Dermis microvascular lymphatic vessel endothelial cell (primary cell): ENCODE results near the gene TCN2. TPM values are rescaled to one million over a fixed set of nuclear protein-coding genes. Genes with fewer than 3 reads are reported as not detected.
A peak's percentile ranks its signal among the peaks of the same experiment; 100 is the strongest.
"Not testable (repeated sequence)": the region's sequence is repeated elsewhere in the genome, so short reads cannot be mapped to it uniquely, and the experiment has no call there.

Source experiments
- DNase-seq, 2 donors: peaks; one replicate each; pipeline versions ENCODE4 v3.0.0 to v3.0.0-alpha.2; 2010; ENCODE audit warnings: low read depth in 2 of 2
- total RNA-seq: library from RNA; depleted of rRNA; stranded (reverse); fragments of >200 nt; gene quantifications from 2 replicates; pipeline ENCODE4 v1.2.1, GENCODE V29; 2014

The TCN2 gene
- total RNA-seq, 1 donor from 2014 or later = 29.5 TPM

- DNase-seq = no peak
Observed at GRCh38 chr22:30575859-30576258, 31.1 kb upstream of the TCN2 start.

GRCh38 chr22:30578481-30578880 is 28.5 kb upstream of the TCN2 start:
- DNase-seq = no peak

DNA sequence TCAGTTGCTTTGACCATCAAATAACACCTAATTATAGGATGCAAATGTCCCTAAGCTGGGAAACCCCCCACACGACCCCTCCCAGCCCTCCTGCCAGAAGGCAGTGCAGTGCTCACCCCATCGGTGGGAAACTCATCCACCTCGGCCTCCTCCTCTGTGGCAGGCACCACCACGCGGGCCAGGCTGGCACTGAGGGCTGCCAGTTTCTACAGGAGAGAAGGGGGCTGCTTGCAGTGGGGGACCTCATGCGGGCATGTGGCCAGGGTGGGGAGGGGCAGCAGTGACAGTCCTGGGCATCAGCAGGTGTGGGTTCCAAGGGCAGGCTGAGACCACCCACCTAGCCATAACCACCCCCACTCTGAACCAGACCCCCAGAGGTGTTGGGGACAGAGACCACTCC is 26.1 kb upstream of the TCN2 start:
- no peak for DNase-seq

- no peak for DNase-seq
Observed at GRCh38 chr22:30582051-30582450, 24.9 kb upstream of the TCN2 start.

- peak in 1 of 2 donors; percentile 35 for DNase-seq
Observed at GRCh38 chr22:30582788-30583545, 24.0 kb upstream of the TCN2 start.

DNA sequence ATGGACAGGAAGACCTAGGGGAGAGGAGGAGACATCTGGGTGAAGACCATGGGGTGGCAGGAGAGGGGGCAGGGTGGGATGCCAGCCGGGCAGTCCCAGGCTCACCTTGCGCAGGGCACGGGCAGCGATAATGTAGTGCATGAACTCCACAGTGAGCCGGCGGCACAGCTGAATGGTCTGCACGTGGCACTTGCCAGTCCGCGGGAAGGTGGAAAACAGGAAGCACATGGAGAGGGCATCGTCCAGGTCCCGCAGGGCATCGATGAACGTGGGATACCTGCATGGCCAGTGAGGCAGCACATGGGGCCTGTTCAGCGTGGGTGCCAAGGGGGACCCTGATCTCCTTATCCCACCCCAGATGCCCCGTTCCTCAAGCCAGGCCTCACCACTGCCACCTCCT is 22.5 kb upstream of the TCN2 start:
- no peak for DNase-seq

- no peak for DNase-seq
Observed at GRCh38 chr22:30586414-30586813, 20.6 kb upstream of the TCN2 start.

DNA sequence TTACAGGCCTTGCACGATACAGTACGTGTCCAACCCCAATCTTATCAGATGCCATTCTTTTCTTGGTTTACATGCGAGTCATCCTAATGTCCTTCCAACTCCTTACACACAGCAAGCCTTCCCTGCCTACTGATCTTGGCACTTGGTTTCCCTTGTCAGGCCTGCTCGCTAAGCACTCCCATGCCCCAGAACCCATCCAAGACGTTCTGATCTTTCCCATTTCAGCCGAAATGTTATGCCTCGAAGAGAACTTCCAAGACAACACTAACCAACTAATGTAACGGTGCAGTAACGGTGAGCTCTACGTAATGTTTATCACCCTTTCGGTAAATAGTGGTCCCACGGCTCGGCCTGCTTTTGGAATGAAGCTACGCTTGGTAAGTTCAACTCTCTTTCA is 15.8 kb upstream of the TCN2 start:
- peak in 1 of 2 donors; percentile 34 for DNase-seq

- peak; percentile 98 to 100 for DNase-seq
Observed at GRCh38 chr22:30591588-30592359, 15.2 kb upstream of the TCN2 start, which contains the start of gene PES1. Gene PES1, minus strand, starts transcription at chr22:30591910. Its CDS starts 77 bp downstream, at chr22:30591833.

DNA sequence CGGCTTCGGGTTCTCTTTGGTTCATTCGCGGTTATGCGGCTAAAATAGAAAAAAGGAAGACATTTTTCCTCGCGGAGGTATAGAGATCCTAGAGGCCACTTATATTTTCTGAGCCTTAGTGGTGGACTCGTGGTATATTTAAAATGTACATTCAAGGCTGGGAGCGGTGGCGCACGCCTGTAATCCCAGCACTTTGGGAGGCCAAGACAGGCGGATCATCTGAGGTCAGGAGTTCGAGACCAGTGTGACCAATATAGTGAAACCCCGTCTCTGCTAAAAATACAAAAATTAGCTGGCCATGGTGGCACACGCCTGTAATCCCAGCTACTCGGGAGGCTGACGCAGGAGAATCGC is 14.6 kb upstream of the TCN2 start:
- DNase-seq = not testable (repeated sequence)

- no peak for DNase-seq
Observed at GRCh38 chr22:30596199-30596598, 10.8 kb upstream of the TCN2 start.

- no peak for DNase-seq
Observed at GRCh38 chr22:30596886-30597285, 10.1 kb upstream of the TCN2 start.

GRCh38 chr22:30598986-30599385 is 8.0 kb upstream of the TCN2 start:
- DNase-seq = no peak

DNA sequence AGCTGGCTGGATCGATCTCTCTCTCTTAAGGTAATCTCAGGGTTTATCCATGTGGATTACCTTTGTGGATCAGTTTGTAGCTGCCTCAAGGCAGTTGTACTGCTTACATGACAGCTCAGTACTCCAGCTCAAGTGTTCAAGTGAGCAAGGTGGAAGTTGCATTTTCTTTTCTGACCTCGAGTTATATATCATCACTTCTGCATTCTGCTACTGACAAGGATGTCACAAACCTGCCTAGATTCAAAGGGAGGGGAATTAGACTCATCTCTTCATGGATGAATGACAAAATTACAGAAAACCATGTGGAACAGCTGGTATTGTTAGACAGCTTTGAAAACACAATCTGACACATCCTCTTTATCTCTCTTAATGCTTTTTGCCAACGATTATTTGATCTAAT is 6.1 kb upstream of the TCN2 start:
- no peak for DNase-seq

- DNase-seq = no peak
Observed at GRCh38 chr22:30601464-30601863, 5.5 kb upstream of the TCN2 start.

- peak in 1 of 2 donors; percentile 47 for DNase-seq
Observed at GRCh38 chr22:30602049-30602448, 4.9 kb upstream of the TCN2 start.

DNA sequence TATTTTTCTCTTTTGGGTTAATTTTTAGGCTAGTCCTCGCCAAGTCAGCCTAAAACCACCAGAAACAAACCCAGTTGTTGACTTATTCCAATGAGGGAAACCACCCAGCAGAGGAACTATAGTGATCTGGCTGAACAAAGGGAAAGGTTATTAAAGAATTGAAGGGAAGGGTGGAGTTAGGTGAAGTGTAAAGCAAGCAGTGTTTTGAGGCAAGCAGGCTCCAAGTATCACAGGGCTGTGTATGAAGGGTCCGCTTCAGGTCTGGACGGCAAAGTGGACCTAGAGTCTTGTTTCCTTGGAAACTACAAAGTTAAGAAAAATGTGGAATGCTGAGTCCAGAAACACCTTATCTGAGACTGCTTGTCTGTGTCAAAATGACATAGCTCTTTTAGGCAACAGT is 3.2 kb upstream of the TCN2 start:
- no peak for DNase-seq

GRCh38 chr22:30604723-30605122 is 2.3 kb upstream of the TCN2 start:
- no peak for DNase-seq

- peak in 1 of 2 donors; percentile 54 for DNase-seq
Observed at GRCh38 chr22:30605449-30606110, 1.4 kb upstream of the TCN2 start.

GRCh38 chr22:30607300-30607930 is 441 bp downstream of the TCN2 start:
- DNase-seq = no peak

GRCh38 chr22:30607939-30608338 is 965 bp downstream of the TCN2 start:
- DNase-seq = no peak
